ENCODE results near the gene PDCD1LG2.
"Not testable (repeated sequence)": the region's sequence is repeated elsewhere in the genome, so short reads cannot be mapped to it uniquely, and the experiment has no call there.

Gene PDCD1LG2

GRCh38 chr9:5510360-5510931 is at the start of gene PDCD1LG2:
Gene PDCD1LG2 (plus strand): TSS chr9:5510531. CDS start chr9:5522547, 12,016 bp downstream.
- H3K27me3 ChIP-seq (ENCODE audit: control insufficient read depth, insufficient read depth, low read length), result no peaks in the 10 kb centered on the region
- H3K36me3 ChIP-seq (ENCODE audit: control insufficient read depth, insufficient read depth, low read length), result no peaks in the 10 kb centered on the region
- H3K27ac ChIP-seq (ENCODE audit: low read length), result no peak within 1 kb of the TSS
- WGBS (ENCODE audit: insufficient coverage, insufficient read length), result no CpG with 5 or more reads among the region's 4 CpGs
- no peaks in the 10 kb centered on the region for H3K9me3 ChIP-seq (ENCODE audit: control insufficient read depth, insufficient read depth, low read length)
- no peaks in the 10 kb centered on the region for H3K4me1 ChIP-seq (ENCODE audit: control insufficient read depth, insufficient read depth, low read length)
- DNase-seq (ENCODE audit: low read depth, low spot score), result no peak
- no peak within 1 kb of the TSS for H3K4me3 ChIP-seq (ENCODE audit: low read length)

- not testable (repeated sequence) for H3K27me3 ChIP-seq (ENCODE audit: control insufficient read depth, insufficient read depth, low read length); DNase-seq (ENCODE audit: low read depth, low spot score); H3K4me3 ChIP-seq (ENCODE audit: low read length); H3K36me3 ChIP-seq (ENCODE audit: control insufficient read depth, insufficient read depth, low read length); H3K4me1 ChIP-seq (ENCODE audit: control insufficient read depth, insufficient read depth, low read length); H3K27ac ChIP-seq (ENCODE audit: low read length); H3K9me3 ChIP-seq (ENCODE audit: control insufficient read depth, insufficient read depth, low read length)
- no CpG with 5 or more reads among the region's 4 CpGs for WGBS (ENCODE audit: insufficient coverage, insufficient read length)
Measured at GRCh38 chr9:5464831-5465330, 45.5 kb upstream of the PDCD1LG2 start.

GRCh38 chr9:5466005-5466404 is 44.3 kb upstream of the PDCD1LG2 start:
- no peaks in the 10 kb centered on the region for H3K4me1 ChIP-seq (ENCODE audit: control insufficient read depth, insufficient read depth, low read length)
- no peaks in the 10 kb centered on the region for H3K36me3 ChIP-seq (ENCODE audit: control insufficient read depth, insufficient read depth, low read length)
- no peak overlapping the region for H3K4me3 ChIP-seq (ENCODE audit: low read length)
- no peak for DNase-seq (ENCODE audit: low read depth, low spot score)
- H3K9me3 ChIP-seq (ENCODE audit: control insufficient read depth, insufficient read depth, low read length), result no peaks in the 10 kb centered on the region
- no peaks in the 10 kb centered on the region for H3K27me3 ChIP-seq (ENCODE audit: control insufficient read depth, insufficient read depth, low read length)
- WGBS (ENCODE audit: insufficient coverage, insufficient read length), result no CpG with 5 or more reads among the region's 1 CpG
- H3K27ac ChIP-seq (ENCODE audit: low read length), result no peak overlapping the region

GRCh38 chr9:5466766-5467165 is 43.6 kb upstream of the PDCD1LG2 start:
- H3K4me3 ChIP-seq (ENCODE audit: low read length), result no peak overlapping the region
- no peaks in the 10 kb centered on the region for H3K4me1 ChIP-seq (ENCODE audit: control insufficient read depth, insufficient read depth, low read length)
- H3K36me3 ChIP-seq (ENCODE audit: control insufficient read depth, insufficient read depth, low read length), result no peaks in the 10 kb centered on the region
- H3K27me3 ChIP-seq (ENCODE audit: control insufficient read depth, insufficient read depth, low read length), result no peaks in the 10 kb centered on the region
- no peaks in the 10 kb centered on the region for H3K9me3 ChIP-seq (ENCODE audit: control insufficient read depth, insufficient read depth, low read length)
- no peak for DNase-seq (ENCODE audit: low read depth, low spot score)
- H3K27ac ChIP-seq (ENCODE audit: low read length), result no peak overlapping the region
- no CpG with 5 or more reads among the region's 2 CpGs for WGBS (ENCODE audit: insufficient coverage, insufficient read length)

DNA sequence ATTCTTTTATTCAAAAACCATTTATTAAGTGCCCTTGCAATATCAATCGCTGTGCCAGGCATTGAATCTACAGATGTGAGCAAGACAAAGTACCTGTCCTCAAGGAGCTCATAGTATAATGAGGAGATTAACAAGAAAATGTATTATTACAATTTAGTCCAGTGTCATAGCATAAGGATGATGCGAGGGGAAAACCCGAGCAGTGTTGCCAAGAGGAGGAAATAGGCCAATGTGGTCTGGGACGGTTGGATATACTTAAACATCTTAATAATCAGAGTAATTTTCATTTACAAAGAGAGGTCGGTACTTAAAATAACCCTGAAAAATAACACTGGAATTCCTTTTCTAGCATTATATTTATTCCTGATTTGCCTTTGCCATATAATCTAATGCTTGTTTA is 41.5 kb upstream of the PDCD1LG2 start:
- no peaks in the 10 kb centered on the region for H3K36me3 ChIP-seq (ENCODE audit: control insufficient read depth, insufficient read depth, low read length)
- no peak overlapping the region for H3K27ac ChIP-seq (ENCODE audit: low read length)
- H3K4me3 ChIP-seq (ENCODE audit: low read length), result no peak overlapping the region
- H3K27me3 ChIP-seq (ENCODE audit: control insufficient read depth, insufficient read depth, low read length), result no peaks in the 10 kb centered on the region
- DNase-seq (ENCODE audit: low read depth, low spot score), result no peak
- no CpG with 5 or more reads among the region's 5 CpGs for WGBS (ENCODE audit: insufficient coverage, insufficient read length)
- H3K9me3 ChIP-seq (ENCODE audit: control insufficient read depth, insufficient read depth, low read length), result no peaks in the 10 kb centered on the region
- H3K4me1 ChIP-seq (ENCODE audit: control insufficient read depth, insufficient read depth, low read length), result no peaks in the 10 kb centered on the region

DNA sequence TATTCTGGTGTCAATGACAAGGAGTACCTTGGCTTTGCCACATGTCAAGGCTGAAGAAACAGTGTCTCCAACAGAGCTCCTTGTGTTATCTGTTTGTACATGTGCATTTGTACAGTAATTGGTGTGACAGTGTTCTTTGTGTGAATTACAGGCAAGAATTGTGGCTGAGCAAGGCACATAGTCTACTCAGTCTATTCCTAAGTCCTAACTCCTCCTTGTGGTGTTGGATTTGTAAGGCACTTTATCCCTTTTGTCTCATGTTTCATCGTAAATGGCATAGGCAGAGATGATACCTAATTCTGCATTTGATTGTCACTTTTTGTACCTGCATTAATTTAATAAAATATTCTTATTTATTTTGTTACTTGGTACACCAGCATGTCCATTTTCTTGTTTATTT is 40.2 kb upstream of the PDCD1LG2 start:
- no peak overlapping the region for H3K4me3 ChIP-seq (ENCODE audit: low read length)
- H3K27me3 ChIP-seq (ENCODE audit: control insufficient read depth, insufficient read depth, low read length), result no peaks in the 10 kb centered on the region
- H3K27ac ChIP-seq (ENCODE audit: low read length), result no peak overlapping the region
- no CpG with 5 or more reads among the region's 1 CpG for WGBS (ENCODE audit: insufficient coverage, insufficient read length)
- no peaks in the 10 kb centered on the region for H3K36me3 ChIP-seq (ENCODE audit: control insufficient read depth, insufficient read depth, low read length)
- no peaks in the 10 kb centered on the region for H3K4me1 ChIP-seq (ENCODE audit: control insufficient read depth, insufficient read depth, low read length)
- no peak for DNase-seq (ENCODE audit: low read depth, low spot score)
- no peaks in the 10 kb centered on the region for H3K9me3 ChIP-seq (ENCODE audit: control insufficient read depth, insufficient read depth, low read length)

- Histone ChIP-seq H3K4me3 (ENCODE audit: low read length) (no peak overlapping the region), H3K27me3 (ENCODE audit: control insufficient read depth, insufficient read depth, low read length) (no peaks in the 10 kb centered on the region), H3K4me1 (ENCODE audit: control insufficient read depth, insufficient read depth, low read length) (no peaks in the 10 kb centered on the region), H3K9me3 (ENCODE audit: control insufficient read depth, insufficient read depth, low read length) (no peaks in the 10 kb centered on the region), H3K36me3 (ENCODE audit: control insufficient read depth, insufficient read depth, low read length) (no peaks in the 10 kb centered on the region), H3K27ac (ENCODE audit: low read length) (no peak overlapping the region)
- WGBS (ENCODE audit: insufficient coverage, insufficient read length), result no CpG with 5 or more reads among the region's 3 CpGs
- no peak for DNase-seq (ENCODE audit: low read depth, low spot score)
Measured at GRCh38 chr9:5470816-5471215, 39.5 kb upstream of the PDCD1LG2 start.

DNA sequence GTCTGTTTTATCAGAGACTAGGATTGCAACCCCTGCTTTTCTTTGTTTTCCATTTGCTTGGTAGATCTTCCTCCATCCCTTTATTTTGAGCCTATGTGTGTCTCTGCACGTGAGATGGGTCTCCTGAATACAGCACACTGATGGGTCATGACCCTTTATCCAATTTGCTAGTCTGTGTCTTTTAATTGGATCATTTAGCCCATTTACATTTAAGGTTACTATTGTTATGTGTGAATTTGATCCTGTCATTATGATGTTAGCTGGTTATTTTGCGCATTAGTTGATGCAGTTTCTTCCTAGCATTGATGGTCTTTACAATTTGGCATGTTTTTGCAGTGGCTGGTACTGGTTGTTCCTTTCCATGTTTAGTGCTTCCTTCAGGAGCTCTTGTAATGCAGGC is 34.7 kb upstream of the PDCD1LG2 start:
- not testable (repeated sequence) for H3K4me3 ChIP-seq (ENCODE audit: low read length); H3K27ac ChIP-seq (ENCODE audit: low read length); H3K27me3 ChIP-seq (ENCODE audit: control insufficient read depth, insufficient read depth, low read length); H3K4me1 ChIP-seq (ENCODE audit: control insufficient read depth, insufficient read depth, low read length); DNase-seq (ENCODE audit: low read depth, low spot score); H3K36me3 ChIP-seq (ENCODE audit: control insufficient read depth, insufficient read depth, low read length); H3K9me3 ChIP-seq (ENCODE audit: control insufficient read depth, insufficient read depth, low read length)
- WGBS (ENCODE audit: insufficient coverage, insufficient read length), result no CpG with 5 or more reads among the region's 2 CpGs

DNA sequence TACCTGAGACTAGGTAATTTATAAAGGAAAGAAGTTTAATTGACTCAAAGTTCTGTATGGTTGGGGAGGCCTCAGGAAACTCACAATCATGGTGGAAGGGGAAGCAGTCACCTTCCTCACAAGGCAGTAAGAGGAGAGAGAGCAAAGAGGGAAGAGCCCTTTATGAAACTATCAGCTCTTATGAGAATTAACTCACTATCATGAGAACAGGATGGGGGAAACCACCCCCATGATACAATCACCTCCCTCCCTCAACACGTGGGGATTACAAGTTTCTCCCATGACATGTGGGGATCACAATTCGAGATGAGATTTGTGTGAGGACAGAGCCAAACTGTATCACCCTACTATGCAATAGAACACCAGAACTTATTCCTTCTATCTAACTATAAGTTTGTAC is 32.1 kb upstream of the PDCD1LG2 start:
- Histone ChIP-seq H3K27ac (ENCODE audit: low read length) (no peak overlapping the region), H3K4me1 (ENCODE audit: control insufficient read depth, insufficient read depth, low read length) (0 out of 2 replicates have a peak, but pooled peaks cover 2% of the 10 kb centered on the region), H3K4me3 (ENCODE audit: low read length) (no peak overlapping the region), H3K27me3 (ENCODE audit: control insufficient read depth, insufficient read depth, low read length) (no peaks in the 10 kb centered on the region), H3K9me3 (ENCODE audit: control insufficient read depth, insufficient read depth, low read length) (no peaks in the 10 kb centered on the region), H3K36me3 (ENCODE audit: control insufficient read depth, insufficient read depth, low read length) (no peaks in the 10 kb centered on the region)
- WGBS (ENCODE audit: insufficient coverage, insufficient read length), result no CpG with 5 or more reads among the region's 2 CpGs
- no peak for DNase-seq (ENCODE audit: low read depth, low spot score)

GRCh38 chr9:5479994-5480694 is 30.2 kb upstream of the PDCD1LG2 start:
- WGBS (ENCODE audit: insufficient coverage, insufficient read length), result no CpG with 5 or more reads among the region's 3 CpGs
- no peak for DNase-seq (ENCODE audit: low read depth, low spot score)
- Histone ChIP-seq H3K4me3 (ENCODE audit: low read length) (no peak overlapping the region), H3K9me3 (ENCODE audit: control insufficient read depth, insufficient read depth, low read length) (no peaks in the 10 kb centered on the region), H3K27ac (ENCODE audit: low read length) (no peak overlapping the region), H3K27me3 (ENCODE audit: control insufficient read depth, insufficient read depth, low read length) (no peaks in the 10 kb centered on the region), H3K4me1 (ENCODE audit: control insufficient read depth, insufficient read depth, low read length) (0 out of 2 replicates have a peak, but pooled peaks cover 2% of the 10 kb centered on the region), H3K36me3 (ENCODE audit: control insufficient read depth, insufficient read depth, low read length) (no peaks in the 10 kb centered on the region)

- Histone ChIP-seq H3K36me3 (ENCODE audit: control insufficient read depth, insufficient read depth, low read length) (no peaks in the 10 kb centered on the region), H3K4me1 (ENCODE audit: control insufficient read depth, insufficient read depth, low read length) (0 out of 2 replicates have a peak, but pooled peaks cover 2% of the 10 kb centered on the region), H3K9me3 (ENCODE audit: control insufficient read depth, insufficient read depth, low read length) (no peaks in the 10 kb centered on the region), H3K27ac (ENCODE audit: low read length) (no peak overlapping the region), H3K27me3 (ENCODE audit: control insufficient read depth, insufficient read depth, low read length) (no peaks in the 10 kb centered on the region), H3K4me3 (ENCODE audit: low read length) (no peak overlapping the region)
- no CpG with 5 or more reads among the region's 4 CpGs for WGBS (ENCODE audit: insufficient coverage, insufficient read length)
- no peak for DNase-seq (ENCODE audit: low read depth, low spot score)
Measured at GRCh38 chr9:5480919-5481318, 29.4 kb upstream of the PDCD1LG2 start.

Data from iPS DF 6.9 (cell line).